Osteocyte (in vitro differentiated cells): ENCODE data around the gene ALPL. TPM values are rescaled to one million over a fixed set of nuclear protein-coding genes. Genes with fewer than 3 reads are reported as not detected.

Experiments
- DNase-seq: peaks from one replicate; pipeline ENCODE4 v3.0.0; 2021; ENCODE audit warnings: mixed read lengths; ENCODE audit not compliant: unreplicated experiment; ENCODE audit errors: extremely low spot score
- H3K27ac Mint-ChIP-seq: one replicate; pipeline ENCODE4 v1.8.0; 2021; ENCODE audit warnings: mild to moderate bottlenecking, mixed read lengths; ENCODE audit not compliant: unreplicated experiment
- H3K27me3 Mint-ChIP-seq: one replicate; pipeline ENCODE4 v1.8.0; 2021; ENCODE audit warnings: mixed read lengths; ENCODE audit not compliant: unreplicated experiment
- H3K36me3 Mint-ChIP-seq: one replicate; pipeline ENCODE4 v1.8.0; 2021; ENCODE audit warnings: mixed read lengths; ENCODE audit not compliant: unreplicated experiment
- H3K4me1 Mint-ChIP-seq: one replicate; pipeline ENCODE4 v1.8.0; 2021; ENCODE audit warnings: mixed read lengths; ENCODE audit not compliant: unreplicated experiment
- H3K4me3 Mint-ChIP-seq: one replicate; pipeline ENCODE4 v1.8.0; 2021; ENCODE audit warnings: mild to moderate bottlenecking, moderate library complexity, mixed read lengths; ENCODE audit not compliant: unreplicated experiment
- H3K9me3 Mint-ChIP-seq: one replicate; pipeline ENCODE4 v1.8.0; 2021; ENCODE audit warnings: mixed read lengths; ENCODE audit not compliant: unreplicated experiment
- CTCF ChIP-seq: fragments of 200-600 bp; sonication (generic); IDR thresholded peaks from 2 replicates; pipeline ENCODE4 v1.5.0; 2021; ENCODE audit warnings: antibody characterized with exemption, mild to moderate bottlenecking, moderate library complexity
- total RNA-seq: library from RNA; stranded (reverse); gene quantifications from 2 replicates; pipeline ENCODE4 v1.2.1, GENCODE V29; 2021

ALPL gene
- total RNA-seq, 1 donor from 2014 or later = 41.6 TPM

- peak overlapping the region; percentile 77 for H3K4me3 Mint-ChIP-seq
- no peaks in the 10 kb centered on the region for H3K9me3 Mint-ChIP-seq
- H3K27me3 Mint-ChIP-seq = no peaks in the 10 kb centered on the region
- peak; percentile 66 for TF ChIP-seq CTCF
- DNase-seq = peak; percentile 94
- peaks cover 37% of the 10 kb centered on the region for H3K4me1 Mint-ChIP-seq
- peak overlapping the region; percentile 54 for H3K27ac Mint-ChIP-seq
- H3K36me3 Mint-ChIP-seq = no peaks in the 10 kb centered on the region
Observed at GRCh38 chr1:21508580-21509350, 458 bp upstream of the ALPL start.

- Mint-ChIP-seq H3K4me1 (peaks cover 36% of the 10 kb centered on the region), H3K27ac (no peak overlapping the region), H3K27me3 (no peaks in the 10 kb centered on the region), H3K9me3 (no peaks in the 10 kb centered on the region), H3K36me3 (no peaks in the 10 kb centered on the region), H3K4me3 (peak overlapping the region; percentile 66)
- no peak for TF ChIP-seq CTCF
- no peak for DNase-seq
Observed at GRCh38 chr1:21510113-21510493, 880 bp downstream of the ALPL start.

- Mint-ChIP-seq H3K9me3 (no peaks in the 10 kb centered on the region), H3K27me3 (no peaks in the 10 kb centered on the region), H3K4me1 (peaks cover 36% of the 10 kb centered on the region), H3K36me3 (no peaks in the 10 kb centered on the region), H3K27ac (peak overlapping the region; percentile 86), H3K4me3 (peak overlapping the region; percentile 33)
- no peak for DNase-seq
- peak; percentile 15 for TF ChIP-seq CTCF
Observed at GRCh38 chr1:21510885-21511578, 1.8 kb downstream of the ALPL start.

GRCh38 chr1:21511579-21512522, 2.6 kb downstream of the ALPL start:
- no peaks in the 10 kb centered on the region for H3K27me3 Mint-ChIP-seq
- H3K27ac Mint-ChIP-seq = peak overlapping the region; percentile 86
- H3K4me3 Mint-ChIP-seq = peak overlapping the region; percentile 31
- H3K4me1 Mint-ChIP-seq = peaks cover 36% of the 10 kb centered on the region
- H3K36me3 Mint-ChIP-seq = no peaks in the 10 kb centered on the region
- DNase-seq = no peak
- TF ChIP-seq CTCF = no peak
- no peaks in the 10 kb centered on the region for H3K9me3 Mint-ChIP-seq
